Adrenal gland (tissue), 5 donors: Measurements from ENCODE around the gene PCDH11Y.
"Not testable (repeated sequence)": the region's sequence is repeated elsewhere in the genome, so short reads cannot be mapped to it uniquely, and the experiment has no call there.

Source experiments
- POLR2A ChIP-seq, 2 donors: fragments of 450-650 bp; IDR thresholded peaks; one replicate each; pipeline ENCODE4 v1.6.1; 2017; ENCODE audit warnings: antibody characterized with exemption in 2 of 2, mild to moderate bottlenecking in 2 of 2, moderate library complexity in 1 of 2
- TF ChIP-seq, protein P1 (sequence below), 6 experiments: fragments of 450-650 bp in 4 of 6; fragments of 200-600 bp in 2 of 6; sonication (generic) in 1 of 6; IDR thresholded peaks; 1 replicate in 5 of 6; 2 replicates in 1 of 6; pipeline versions ENCODE4 v1.5.1 to v1.8.0; 2016 to 2021; ENCODE audit warnings: antibody characterized with exemption in 6 of 6, mild to moderate bottlenecking in 2 of 6, moderate library complexity in 1 of 6
- donor health status: DM: no; HTN: no; CAD: no.

DNA sequence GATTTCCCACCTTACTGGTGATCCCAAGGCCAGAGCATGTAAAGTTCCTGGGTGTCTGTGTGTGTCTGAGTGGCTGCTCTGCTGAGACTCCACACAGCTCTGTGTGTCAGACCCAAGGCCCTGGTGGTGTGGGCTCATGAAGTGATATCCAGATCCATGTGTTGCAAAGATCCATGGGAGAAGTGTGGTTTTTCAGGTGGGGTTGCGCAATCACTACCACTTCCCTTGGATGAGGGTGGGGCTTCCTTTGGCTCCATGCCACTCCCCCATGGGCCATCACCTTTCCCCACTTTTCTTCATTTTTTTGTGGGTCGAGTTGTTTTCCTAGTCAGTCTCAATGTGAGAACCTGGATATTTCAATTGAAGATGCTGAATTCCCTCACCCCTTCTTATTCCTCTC is 182.9 kb downstream of the PCDH11Y start:
- TF ChIP-seq, protein P1, sequence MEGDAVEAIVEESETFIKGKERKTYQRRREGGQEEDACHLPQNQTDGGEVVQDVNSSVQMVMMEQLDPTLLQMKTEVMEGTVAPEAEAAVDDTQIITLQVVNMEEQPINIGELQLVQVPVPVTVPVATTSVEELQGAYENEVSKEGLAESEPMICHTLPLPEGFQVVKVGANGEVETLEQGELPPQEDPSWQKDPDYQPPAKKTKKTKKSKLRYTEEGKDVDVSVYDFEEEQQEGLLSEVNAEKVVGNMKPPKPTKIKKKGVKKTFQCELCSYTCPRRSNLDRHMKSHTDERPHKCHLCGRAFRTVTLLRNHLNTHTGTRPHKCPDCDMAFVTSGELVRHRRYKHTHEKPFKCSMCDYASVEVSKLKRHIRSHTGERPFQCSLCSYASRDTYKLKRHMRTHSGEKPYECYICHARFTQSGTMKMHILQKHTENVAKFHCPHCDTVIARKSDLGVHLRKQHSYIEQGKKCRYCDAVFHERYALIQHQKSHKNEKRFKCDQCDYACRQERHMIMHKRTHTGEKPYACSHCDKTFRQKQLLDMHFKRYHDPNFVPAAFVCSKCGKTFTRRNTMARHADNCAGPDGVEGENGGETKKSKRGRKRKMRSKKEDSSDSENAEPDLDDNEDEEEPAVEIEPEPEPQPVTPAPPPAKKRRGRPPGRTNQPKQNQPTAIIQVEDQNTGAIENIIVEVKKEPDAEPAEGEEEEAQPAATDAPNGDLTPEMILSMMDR (IDR thresholded peaks at IDR 0.05) = not testable (repeated sequence)
- not testable (repeated sequence) for TF ChIP-seq POLR2A (IDR thresholded peaks at IDR 0.05)
